GM12874 (cell line): ENCODE results near the gene GBX1.

Source experiments
- TF ChIP-seq, protein P1 (sequence below): IDR thresholded peaks from 2 replicates; pipeline ENCODE4 v1.5.1; 2011; ENCODE audit warnings: low read depth, mild to moderate bottlenecking, control low read depth, low read length, moderate library complexity; ENCODE audit not compliant: insufficient read depth

The GBX1 gene

DNA sequence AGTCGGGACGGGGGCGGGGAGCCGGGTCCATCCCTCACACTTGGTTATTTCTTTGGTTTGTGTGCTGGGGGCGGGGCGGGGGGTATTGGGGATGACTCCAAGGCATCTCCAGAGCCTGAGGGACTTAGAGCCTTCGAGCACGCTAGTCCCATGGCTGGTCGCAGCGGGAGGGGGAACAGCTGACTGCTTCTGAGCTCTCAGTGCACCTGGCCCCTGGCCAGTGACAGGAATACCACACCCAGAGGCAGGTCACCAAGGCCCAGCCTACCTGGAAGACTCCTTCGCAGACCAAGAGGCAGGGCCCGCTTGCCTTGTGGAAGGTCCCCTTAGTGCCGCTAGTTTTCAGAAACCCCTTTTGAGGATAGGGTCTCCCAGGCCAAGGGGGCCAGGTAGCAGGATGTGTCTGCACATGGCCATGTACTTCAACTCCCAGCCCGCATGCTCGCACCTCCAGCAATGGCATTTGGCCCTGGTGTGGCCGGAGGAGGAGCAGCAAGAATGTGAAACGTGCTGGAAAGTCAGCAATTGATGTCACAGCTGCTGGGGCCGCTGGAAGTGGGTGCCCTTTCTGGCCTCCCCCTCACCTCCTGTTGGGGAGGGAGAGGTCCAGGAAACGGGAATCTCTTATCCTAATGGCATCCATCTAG lies 40.9 kb downstream of the GBX1 start:
- TF ChIP-seq, protein P1, sequence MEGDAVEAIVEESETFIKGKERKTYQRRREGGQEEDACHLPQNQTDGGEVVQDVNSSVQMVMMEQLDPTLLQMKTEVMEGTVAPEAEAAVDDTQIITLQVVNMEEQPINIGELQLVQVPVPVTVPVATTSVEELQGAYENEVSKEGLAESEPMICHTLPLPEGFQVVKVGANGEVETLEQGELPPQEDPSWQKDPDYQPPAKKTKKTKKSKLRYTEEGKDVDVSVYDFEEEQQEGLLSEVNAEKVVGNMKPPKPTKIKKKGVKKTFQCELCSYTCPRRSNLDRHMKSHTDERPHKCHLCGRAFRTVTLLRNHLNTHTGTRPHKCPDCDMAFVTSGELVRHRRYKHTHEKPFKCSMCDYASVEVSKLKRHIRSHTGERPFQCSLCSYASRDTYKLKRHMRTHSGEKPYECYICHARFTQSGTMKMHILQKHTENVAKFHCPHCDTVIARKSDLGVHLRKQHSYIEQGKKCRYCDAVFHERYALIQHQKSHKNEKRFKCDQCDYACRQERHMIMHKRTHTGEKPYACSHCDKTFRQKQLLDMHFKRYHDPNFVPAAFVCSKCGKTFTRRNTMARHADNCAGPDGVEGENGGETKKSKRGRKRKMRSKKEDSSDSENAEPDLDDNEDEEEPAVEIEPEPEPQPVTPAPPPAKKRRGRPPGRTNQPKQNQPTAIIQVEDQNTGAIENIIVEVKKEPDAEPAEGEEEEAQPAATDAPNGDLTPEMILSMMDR: no peak

DNA sequence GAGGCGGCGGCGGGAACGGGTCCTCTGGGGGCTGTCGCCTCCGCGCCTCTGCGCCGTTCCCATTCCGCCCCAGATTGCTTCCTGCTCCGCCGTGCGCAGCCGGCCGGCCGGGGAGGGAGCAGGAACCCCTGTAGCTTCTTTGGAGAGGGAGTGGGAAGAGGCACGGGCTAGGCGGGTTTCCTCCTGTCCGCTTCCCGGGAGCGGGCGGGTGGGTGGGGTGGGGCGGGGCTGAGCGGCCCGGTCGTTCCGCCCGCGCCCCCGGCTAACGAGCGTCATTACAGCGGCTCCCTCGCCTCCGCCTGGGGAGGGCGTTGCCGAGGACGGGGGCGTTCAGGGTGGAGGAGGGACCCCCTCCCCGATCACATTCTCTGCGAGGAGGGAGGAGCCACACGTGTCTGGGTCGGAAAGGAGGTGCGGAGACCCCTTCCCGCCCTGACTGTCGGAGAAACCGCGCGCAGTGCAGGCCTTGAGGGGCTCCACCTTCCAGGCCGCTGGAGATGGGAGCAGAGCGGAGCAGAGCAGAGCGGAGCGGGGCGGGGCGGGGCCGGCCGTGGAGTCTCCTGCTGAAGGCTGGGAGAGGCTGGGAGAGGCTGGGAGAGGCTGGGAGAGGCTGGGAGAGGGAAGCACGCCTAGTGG lies 41.5 kb downstream of the GBX1 start:
- TF ChIP-seq, protein P1: no peak

DNA sequence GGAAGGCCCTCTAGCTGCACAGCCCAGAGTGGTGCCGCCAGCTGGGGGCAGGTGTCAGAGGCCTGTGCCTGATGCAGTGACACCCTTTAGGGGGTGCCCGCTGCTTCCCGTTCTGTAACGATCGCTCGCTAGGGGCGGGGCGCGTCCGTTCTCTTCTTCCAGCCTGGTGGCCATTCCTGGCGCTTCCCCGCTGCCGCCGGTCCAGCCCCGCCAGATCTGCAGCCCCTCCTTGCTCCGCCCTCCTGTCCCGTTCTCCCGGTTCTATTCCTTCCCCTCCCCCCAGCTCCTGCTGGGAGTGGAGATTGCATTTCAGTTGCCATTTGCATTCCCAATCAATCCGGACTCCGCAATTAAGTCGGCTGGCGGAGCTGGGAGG lies 42.0 kb downstream of the GBX1 start:
- TF ChIP-seq, protein P1: no peak

DNA sequence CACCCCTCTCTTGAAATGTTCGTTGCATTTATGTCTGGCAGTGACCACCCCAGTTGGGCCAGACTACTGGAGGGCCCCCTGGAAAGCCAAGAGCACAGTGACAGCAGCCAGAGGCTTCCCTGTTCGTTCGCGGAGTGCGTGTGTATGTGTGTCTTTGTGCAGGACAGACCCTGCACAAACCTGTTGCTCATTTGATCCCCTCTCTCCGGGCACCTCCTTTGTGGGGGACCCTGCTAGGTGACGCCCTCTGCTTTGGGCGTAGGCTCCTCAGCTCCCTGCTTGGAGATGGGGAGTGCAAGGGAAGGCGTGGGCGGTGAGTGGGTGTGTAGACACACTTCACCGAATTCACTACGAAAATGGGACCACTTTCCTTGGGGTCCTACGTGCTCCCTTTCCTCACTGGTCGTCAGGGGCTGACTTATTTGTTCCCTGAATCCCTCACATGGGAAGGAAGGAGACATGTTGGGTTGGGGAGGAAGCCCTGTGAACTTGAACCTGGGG lies 42.5 kb downstream of the GBX1 start:
- TF ChIP-seq, protein P1: no peak

DNA sequence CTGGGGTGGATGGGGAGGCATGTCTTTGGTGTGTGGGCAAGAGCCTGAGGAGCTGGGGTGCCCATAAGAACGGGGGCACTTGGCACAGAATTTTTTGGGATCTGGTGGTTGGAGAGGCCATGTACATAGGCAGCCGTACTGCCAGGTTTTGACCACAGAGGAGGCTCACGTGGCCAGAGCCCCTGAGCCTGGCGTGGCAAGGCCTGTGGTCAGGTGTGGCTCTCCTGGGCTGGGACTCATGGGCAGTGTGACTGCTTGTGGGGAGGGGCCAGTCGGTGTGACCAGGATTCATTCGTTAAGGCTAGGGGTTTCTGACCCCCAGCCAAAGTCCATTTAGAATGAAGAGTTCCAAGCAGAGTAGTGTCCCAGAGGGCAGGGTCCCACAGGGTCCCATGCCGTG lies 43.0 kb downstream of the GBX1 start:
- TF ChIP-seq, protein P1: no peak

DNA sequence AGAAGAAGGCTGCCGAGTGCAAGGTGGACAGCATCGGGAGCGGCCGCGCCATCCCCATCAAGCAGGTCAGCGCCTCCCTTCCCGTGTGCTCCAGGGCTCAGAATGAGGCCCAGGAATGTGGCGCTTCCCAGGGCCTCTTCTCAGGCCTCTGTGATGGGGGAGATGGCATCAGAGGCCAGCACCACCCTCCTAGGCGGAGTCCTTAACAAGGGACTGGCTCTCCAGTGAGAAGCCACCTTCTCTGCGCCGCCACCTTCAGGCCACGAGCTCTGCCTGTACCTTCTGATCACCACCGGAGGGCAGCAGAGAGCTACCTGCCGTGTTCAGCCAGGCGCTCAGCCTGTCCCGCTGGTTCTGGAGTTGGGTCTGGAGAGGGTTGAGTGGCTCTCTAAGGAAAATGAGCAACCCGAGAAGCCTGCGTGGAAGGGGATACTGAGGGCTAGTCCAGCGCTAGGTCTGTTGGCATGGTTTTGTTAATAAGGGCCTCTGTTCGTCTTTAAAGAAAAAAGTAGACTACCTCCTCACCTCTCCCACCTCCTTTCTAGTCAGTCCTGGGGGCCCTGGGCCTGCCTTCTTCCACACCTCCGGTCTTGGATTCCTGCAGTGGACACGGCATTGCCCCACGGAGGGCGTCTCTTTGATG lies 43.6 kb downstream of the GBX1 start:
- TF ChIP-seq, protein P1: peak; percentile 99

DNA sequence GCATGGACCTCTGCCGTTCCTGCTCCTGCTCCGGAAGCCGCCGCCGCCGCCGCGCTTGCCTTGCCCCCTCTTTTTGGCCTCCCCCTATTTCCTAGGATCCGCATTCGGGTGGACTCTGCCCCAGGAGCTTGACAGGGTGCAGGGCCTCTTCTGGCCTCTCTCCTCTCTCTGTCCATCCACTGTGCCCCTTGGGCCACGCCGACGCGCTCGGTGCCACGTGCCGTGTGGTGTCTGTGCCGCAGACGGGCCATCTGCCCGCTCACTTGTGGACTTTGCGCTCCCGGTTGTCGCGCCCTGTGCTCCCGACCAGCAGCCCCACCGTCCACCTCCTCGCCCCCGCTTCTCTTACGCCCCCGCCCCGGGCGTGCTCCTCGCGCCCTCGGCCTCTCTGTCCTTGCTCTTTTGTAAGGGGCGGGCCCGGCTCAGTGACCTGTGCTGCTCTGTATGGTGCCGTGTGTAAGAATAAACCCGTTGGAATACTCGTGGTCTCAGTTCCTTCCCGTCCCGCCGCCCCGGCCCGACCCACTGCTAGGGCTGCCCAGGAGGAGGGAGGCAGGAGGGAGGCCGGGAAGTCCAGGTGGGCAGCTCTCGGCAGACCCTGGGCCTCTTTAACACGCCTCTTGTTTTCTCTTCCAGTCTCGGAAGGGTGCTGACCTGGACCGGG lies 44.2 kb downstream of the GBX1 start:
- TF ChIP-seq, protein P1: no peak
